Activated T-helper 2 cell treated with anti-CD3 and anti-CD28 coated beads, Interferon-gamma antibody, Interleukin-2, Interleukin-4, amounts not matched to agents 10 μg/mL and 5 μg/mL and 100 μg/mL, durations not matched to agents 14 hours and 24 hours and 36 hours (primary cell): ENCODE measurements around the gene SLIRP. TPM values are rescaled to one million over a fixed set of nuclear protein-coding genes. Genes with fewer than 3 reads are reported as not detected.
A peak's percentile ranks its signal among the peaks of the same experiment; 100 is the strongest.
"Not testable (repeated sequence)": the region's sequence is repeated elsewhere in the genome, so short reads cannot be mapped to it uniquely, and the experiment has no call there.

Source experiments
- DNase-seq: peaks from one replicate; pipeline ENCODE4 v3.0.0; 2021; ENCODE audit warnings: low spot score
- H3K27ac Mint-ChIP-seq: one replicate; pipeline ENCODE4 v1.8.0; 2021; ENCODE audit warnings: mixed read lengths
- H3K27me3 Mint-ChIP-seq: one replicate; pipeline ENCODE4 v1.8.0; 2021; ENCODE audit warnings: low read depth, mixed read lengths
- H3K36me3 Mint-ChIP-seq: one replicate; pipeline ENCODE4 v1.8.0; 2021; ENCODE audit warnings: low read depth, mixed read lengths
- H3K4me1 Mint-ChIP-seq: one replicate; pipeline ENCODE4 v1.8.0; 2021; ENCODE audit warnings: low read depth, mixed read lengths
- H3K4me3 Mint-ChIP-seq: one replicate; pipeline ENCODE4 v1.8.0; 2021; ENCODE audit warnings: low read depth, mild to moderate bottlenecking, moderate library complexity, mixed read lengths
- H3K9me3 Mint-ChIP-seq: one replicate; pipeline ENCODE4 v1.8.0; 2021; ENCODE audit warnings: mixed read lengths
- intact Hi-C: fragments of 100-400 bp; cut with micrococcal nuclease; formaldehyde crosslinking; loops from one replicate; pipeline ENCODE4 v1.15.1; 2023
- total RNA-seq: library from RNA; stranded (reverse); gene quantifications from 2 replicates; pipeline ENCODE4 v1.2.3, GENCODE V29; 2022

SLIRP gene
- 133 and 145 TPM in 2 replicates for total RNA-seq

GRCh38 chr14:77707724-77708408 lies at the start of gene SLIRP, which contains the start of gene ALKBH1:
SLIRP (plus strand) TSS chr14:77708103; CDS start chr14:77708112, 9 bp downstream.
ALKBH1 (minus strand) TSS chr14:77708023; CDS start chr14:77708004, 19 bp downstream.
- DNase-seq, result peak; percentile 82
- H3K4me1 Mint-ChIP-seq, result peaks cover 34% of the 10 kb centered on the region
- H3K9me3 Mint-ChIP-seq, result no peaks in the 10 kb centered on the region
- H3K27ac Mint-ChIP-seq, result peak within 1 kb of the TSS; percentile 93
- intact Hi-C loops, result loop anchor here (1.0 to 5.0 kb wide), 2 partner anchors 251 to 386 kb away; partner anchors contain the start of genes GSTZ1, POMT2 and VIPAS39
- peaks cover 41% of the 10 kb centered on the region for H3K36me3 Mint-ChIP-seq
- peak within 1 kb of the TSS; percentile 95 for H3K4me3 Mint-ChIP-seq
- H3K27me3 Mint-ChIP-seq, result no peaks in the 10 kb centered on the region

- Mint-ChIP-seq H3K4me3 (no peak overlapping the region), H3K27me3 (no peaks in the 10 kb centered on the region), H3K4me1 (peaks cover 2% of the 10 kb centered on the region), H3K9me3 (no peaks in the 10 kb centered on the region), H3K36me3 (no peaks in the 10 kb centered on the region), H3K27ac (no peak overlapping the region)
- intact Hi-C loops, result no loop called here
- DNase-seq, result no peak
Observed at GRCh38 chr14:77659831-77660230, 48.1 kb upstream of the SLIRP start.

GRCh38 chr14:77660754-77661153 lies 47.1 kb upstream of the SLIRP start:
- Mint-ChIP-seq H3K4me3 (no peak overlapping the region), H3K27ac (no peak overlapping the region), H3K9me3 (no peaks in the 10 kb centered on the region), H3K36me3 (no peaks in the 10 kb centered on the region), H3K27me3 (no peaks in the 10 kb centered on the region), H3K4me1 (peaks cover 2% of the 10 kb centered on the region)
- no peak for DNase-seq
- intact Hi-C loops, result no loop called here

DNA sequence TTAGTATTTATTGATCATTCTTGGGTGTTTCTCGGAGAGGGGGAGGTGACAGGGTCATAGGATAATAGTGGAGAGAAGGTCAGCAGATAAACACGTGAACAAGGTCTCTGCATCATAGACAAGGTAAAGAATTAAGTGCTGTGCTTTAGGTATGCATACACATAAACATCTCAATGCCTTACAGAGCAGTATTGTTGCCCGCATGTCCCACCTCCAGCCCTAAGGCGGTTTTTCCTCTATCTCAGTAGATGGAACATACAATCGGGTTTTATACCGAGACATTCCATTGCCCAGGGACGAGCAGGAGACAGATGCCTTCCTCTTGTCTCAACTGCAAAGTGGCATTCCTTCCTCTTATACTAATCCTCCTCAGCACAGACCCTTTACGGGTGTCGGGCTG lies 46.3 kb upstream of the SLIRP start:
- H3K4me3 Mint-ChIP-seq, H3K27me3 Mint-ChIP-seq, DNase-seq, intact Hi-C loops, H3K27ac Mint-ChIP-seq, H3K4me1 Mint-ChIP-seq, H3K36me3 Mint-ChIP-seq, H3K9me3 Mint-ChIP-seq: not testable (repeated sequence)

DNA sequence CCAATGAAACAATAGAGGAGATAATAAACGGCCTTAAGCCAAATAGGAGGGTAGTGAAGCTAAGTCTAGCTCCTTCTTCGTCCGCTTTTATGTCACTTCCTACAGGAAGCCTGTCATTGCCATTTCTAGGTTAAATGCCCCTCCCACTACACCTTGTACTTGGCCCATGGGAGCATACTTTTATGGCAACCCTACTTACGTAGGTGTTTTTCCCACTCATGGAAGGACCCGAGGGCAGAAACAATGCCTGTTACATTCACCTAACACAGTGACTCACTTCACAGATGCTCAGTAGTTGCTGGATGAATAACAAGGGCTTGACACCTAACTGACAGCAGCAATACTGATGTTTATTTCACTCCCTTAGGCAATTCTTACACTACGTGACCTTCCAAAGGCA lies 44.6 kb upstream of the SLIRP start:
- Mint-ChIP-seq H3K27me3 (no peaks in the 10 kb centered on the region), H3K36me3 (no peaks in the 10 kb centered on the region), H3K27ac (no peak overlapping the region), H3K4me3 (no peak overlapping the region), H3K9me3 (no peaks in the 10 kb centered on the region), H3K4me1 (no peaks in the 10 kb centered on the region)
- intact Hi-C loops, result no loop called here
- no peak for DNase-seq

DNA sequence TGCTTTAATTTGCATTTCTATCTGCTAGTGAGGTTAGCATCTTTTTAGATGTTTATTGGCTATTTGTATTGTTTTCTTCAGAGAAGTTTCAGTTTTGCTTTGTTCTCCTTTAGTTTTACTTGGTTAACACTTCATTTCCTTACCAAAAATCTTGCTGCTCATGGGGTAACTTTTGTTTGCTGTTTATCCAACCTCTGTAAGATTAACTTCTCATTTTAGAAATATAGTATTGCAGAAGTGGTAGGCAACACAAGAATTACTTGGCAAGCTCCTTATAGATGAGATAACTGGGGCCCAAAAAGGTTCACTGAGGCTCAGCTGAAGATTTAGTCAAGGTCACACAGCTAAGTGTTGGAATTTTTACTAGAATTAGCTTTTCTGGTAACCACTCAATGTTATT lies 40.6 kb upstream of the SLIRP start:
- Mint-ChIP-seq H3K27me3 (no peaks in the 10 kb centered on the region), H3K4me1 (no peaks in the 10 kb centered on the region), H3K4me3 (no peak overlapping the region), H3K36me3 (no peaks in the 10 kb centered on the region), H3K27ac (no peak overlapping the region), H3K9me3 (no peaks in the 10 kb centered on the region)
- DNase-seq, result no peak
- intact Hi-C loops, result no loop called here

DNA sequence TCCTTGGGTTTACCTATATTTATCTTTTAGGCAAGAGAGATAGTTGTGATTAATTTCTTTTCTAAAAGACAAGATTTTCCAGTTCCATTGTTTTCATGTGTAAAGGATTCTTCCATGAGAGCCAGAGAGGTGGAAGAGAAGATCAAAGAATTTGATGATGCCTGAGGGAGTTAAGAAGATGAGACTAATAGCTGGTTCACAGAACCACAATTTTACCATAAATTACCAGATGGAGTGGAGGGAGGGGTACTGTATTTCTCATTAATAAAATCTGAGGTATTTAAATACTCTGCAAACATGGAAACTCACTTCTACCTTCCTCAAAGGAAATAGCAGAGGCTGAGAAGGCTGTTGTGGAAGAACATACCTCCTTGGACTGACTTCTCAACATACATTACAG lies 34.7 kb upstream of the SLIRP start:
- intact Hi-C loops, result no loop called here
- DNase-seq, result no peak
- no peaks in the 10 kb centered on the region for H3K9me3 Mint-ChIP-seq
- H3K27ac Mint-ChIP-seq, result no peak overlapping the region
- peaks cover 2% of the 10 kb centered on the region for H3K4me1 Mint-ChIP-seq
- no peak overlapping the region for H3K4me3 Mint-ChIP-seq
- H3K27me3 Mint-ChIP-seq, result no peaks in the 10 kb centered on the region
- peaks cover 37% of the 10 kb centered on the region for H3K36me3 Mint-ChIP-seq

- Mint-ChIP-seq H3K27ac (no peak overlapping the region), H3K27me3 (no peaks in the 10 kb centered on the region), H3K36me3 (peaks cover 51% of the 10 kb centered on the region), H3K9me3 (no peaks in the 10 kb centered on the region), H3K4me1 (peaks cover 4% of the 10 kb centered on the region), H3K4me3 (no peak overlapping the region)
- intact Hi-C loops, result no loop called here
- DNase-seq, result no peak
Observed at GRCh38 chr14:77674931-77675330, 33.0 kb upstream of the SLIRP start.

GRCh38 chr14:77681196-77682157 lies 26.4 kb upstream of the SLIRP start:
- Mint-ChIP-seq H3K4me3 (no peak overlapping the region), H3K9me3 (no peaks in the 10 kb centered on the region), H3K27ac (no peak overlapping the region), H3K27me3 (no peaks in the 10 kb centered on the region), H3K36me3 (peaks cover 39% of the 10 kb centered on the region), H3K4me1 (peaks cover 13% of the 10 kb centered on the region)
- no peak for DNase-seq
- intact Hi-C loops, result no loop called here

DNA sequence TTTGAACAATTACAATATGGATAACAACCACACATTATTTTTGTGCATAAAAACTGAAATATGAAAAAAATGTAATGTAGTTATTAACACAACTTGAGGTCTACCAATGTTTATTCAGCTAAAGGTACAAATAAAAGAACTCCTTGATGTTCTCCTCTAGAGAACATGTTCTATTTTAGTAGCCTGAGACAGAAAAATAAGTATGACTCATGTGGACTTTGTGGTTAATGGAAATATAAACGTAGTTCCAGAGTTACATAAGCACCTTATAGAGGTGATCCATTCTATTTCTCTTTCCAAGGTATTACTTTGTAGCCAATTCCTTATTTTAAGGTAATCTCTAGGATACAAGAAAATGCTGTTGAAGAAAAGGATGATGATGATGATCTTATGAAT lies 25.7 kb upstream of the SLIRP start:
- no peak overlapping the region for H3K27ac Mint-ChIP-seq
- DNase-seq, result no peak
- peaks cover 13% of the 10 kb centered on the region for H3K4me1 Mint-ChIP-seq
- no peaks in the 10 kb centered on the region for H3K27me3 Mint-ChIP-seq
- peaks cover 39% of the 10 kb centered on the region for H3K36me3 Mint-ChIP-seq
- H3K4me3 Mint-ChIP-seq, result no peak overlapping the region
- intact Hi-C loops, result no loop called here
- H3K9me3 Mint-ChIP-seq, result no peaks in the 10 kb centered on the region

- DNase-seq, result no peak
- Mint-ChIP-seq H3K4me1 (no peaks in the 10 kb centered on the region), H3K4me3 (no peak overlapping the region), H3K27ac (no peak overlapping the region), H3K36me3 (peaks cover 57% of the 10 kb centered on the region), H3K9me3 (no peaks in the 10 kb centered on the region), H3K27me3 (no peaks in the 10 kb centered on the region)
- intact Hi-C loops, result no loop called here
Observed at GRCh38 chr14:77691259-77691658, 16.6 kb upstream of the SLIRP start.

GRCh38 chr14:77707355-77707723 lies 564 bp upstream of the SLIRP start:
- no peaks in the 10 kb centered on the region for H3K27me3 Mint-ChIP-seq
- DNase-seq, result no peak
- peaks cover 38% of the 10 kb centered on the region for H3K36me3 Mint-ChIP-seq
- no peaks in the 10 kb centered on the region for H3K9me3 Mint-ChIP-seq
- H3K4me1 Mint-ChIP-seq, result peaks cover 32% of the 10 kb centered on the region
- H3K4me3 Mint-ChIP-seq, result peak overlapping the region; percentile 95
- intact Hi-C loops, result loop anchor here (5.0 kb wide), 1 partner anchor 385 kb away; the partner anchor contains the start of genes GSTZ1 and POMT2
- H3K27ac Mint-ChIP-seq, result peak overlapping the region; percentile 93

- intact Hi-C loops, result loop anchor here (1.0 to 5.0 kb wide), 2 partner anchors 251 to 386 kb away; partner anchors contain the start of genes GSTZ1, POMT2 and VIPAS39
- H3K27ac Mint-ChIP-seq, result peak overlapping the region; percentile 93
- no peak for DNase-seq
- H3K4me3 Mint-ChIP-seq, result peak overlapping the region; percentile 95
- H3K27me3 Mint-ChIP-seq, result no peaks in the 10 kb centered on the region
- no peaks in the 10 kb centered on the region for H3K9me3 Mint-ChIP-seq
- H3K4me1 Mint-ChIP-seq, result peaks cover 34% of the 10 kb centered on the region
- peaks cover 48% of the 10 kb centered on the region for H3K36me3 Mint-ChIP-seq
Observed at GRCh38 chr14:77708749-77709148, 846 bp downstream of the SLIRP start.
